Sigmoid colon (tissue), 7 donors: Measurements from ENCODE around the gene GPR183. TPM values are rescaled to one million over a fixed set of nuclear protein-coding genes. Genes with fewer than 3 reads are reported as not detected.

Experiments
- DNase-seq: peaks from one replicate; pipeline ENCODE4 v3.0.0-alpha.2; 2019
- H3K27ac ChIP-seq, 4 donors: fragments of 200-600 bp; sonication (generic); one replicate each; pipeline ENCODE4 v1.5.1; 2016 to 2019; ENCODE audit warnings: mild to moderate bottlenecking in 1 of 4
- H3K27me3 ChIP-seq, 3 donors: fragments of 200-600 bp; sonication (generic); one replicate each; pipeline ENCODE4 v1.5.1; 2019; ENCODE audit warnings: mild to moderate bottlenecking in 1 of 3
- H3K36me3 ChIP-seq, 4 donors: fragments of 200-600 bp; sonication (generic); one replicate each; pipeline ENCODE4 v1.5.1; 2016 to 2019
- H3K4me1 ChIP-seq, 4 donors: fragments of 200-600 bp; sonication (generic); one replicate each; pipeline ENCODE4 v1.5.1; 2017 to 2019
- H3K4me3 ChIP-seq, 4 donors: fragments of 200-600 bp; sonication (generic); one replicate each; pipeline ENCODE4 v1.5.1; 2017 to 2019; ENCODE audit warnings: mild to moderate bottlenecking in 2 of 4, moderate library complexity in 1 of 4
- H3K9me3 ChIP-seq, 4 donors: fragments of 200-600 bp in 3 of 4; sonication (generic) in 3 of 4; one replicate each; pipeline versions ENCODE4 v1.5.1 to v1.6.1; 2013 to 2019
- EP300 ChIP-seq, 4 donors: sonication (generic); formaldehyde crosslinking; IDR thresholded peaks; one replicate each; pipeline ENCODE4 v1.6.1; 2017; ENCODE audit warnings: antibody characterized with exemption in 4 of 4
- POLR2A ChIP-seq, 2 donors: fragments of 450-650 bp; IDR thresholded peaks; one replicate each; pipeline ENCODE4 v1.6.1; 2016; ENCODE audit warnings: antibody characterized with exemption in 2 of 2, mild to moderate bottlenecking in 2 of 2, moderate library complexity in 2 of 2
- POLR2AphosphoS5 ChIP-seq, 4 donors: sonication (generic); formaldehyde crosslinking; IDR thresholded peaks; one replicate each; pipeline ENCODE4 v1.6.1; 2017; ENCODE audit warnings: antibody characterized with exemption in 4 of 4
- WGBS, 2 donors: extraction: QIAGEN DNeasy Blood & Tissue Kit; methylation state at CpG; one replicate each; pipeline ENCODE4 v1.1.7; 2013; 5-methylcytosine and 5-hydroxymethylcytosine counted together
- intact Hi-C: fragments of 100-400 bp; cut with DNase I; formaldehyde crosslinking; loops from one replicate; pipeline ENCODE4 v1.15.1; 2023
- polyA plus RNA-seq, 3 donors: library from polyadenylated mRNA; stranded (reverse); fragments of 200-250 nt; gene quantifications; one replicate each; pipeline ENCODE4 v1.2.3, GENCODE V29; 2013
- total RNA-seq, 4 donors: library from RNA; depleted of rRNA; stranded (reverse); fragments of >200 nt; gene quantifications; one replicate each; pipeline ENCODE4 v1.1.0, GENCODE V29; 2016
- TF ChIP-seq, protein P1 (sequence below), 4 experiments: fragments of 450-650 bp in 3 of 4; fragments of 200-600 bp in 1 of 4; IDR thresholded peaks; one replicate each; pipeline ENCODE4 v1.5.1; 2016 to 2019; ENCODE audit warnings: antibody characterized with exemption in 4 of 4, mild to moderate bottlenecking in 3 of 4, moderate library complexity in 2 of 4
- donor health status: healthy with polysubstance abuse.
- donor health status: Bipolar disorder and iron deficiency.
- donor health status: healthy.

Gene GPR183
- total and polyA plus RNA-seq, 7 donors = 4.8 to 36.4 (median 30.9) TPM

DNA sequence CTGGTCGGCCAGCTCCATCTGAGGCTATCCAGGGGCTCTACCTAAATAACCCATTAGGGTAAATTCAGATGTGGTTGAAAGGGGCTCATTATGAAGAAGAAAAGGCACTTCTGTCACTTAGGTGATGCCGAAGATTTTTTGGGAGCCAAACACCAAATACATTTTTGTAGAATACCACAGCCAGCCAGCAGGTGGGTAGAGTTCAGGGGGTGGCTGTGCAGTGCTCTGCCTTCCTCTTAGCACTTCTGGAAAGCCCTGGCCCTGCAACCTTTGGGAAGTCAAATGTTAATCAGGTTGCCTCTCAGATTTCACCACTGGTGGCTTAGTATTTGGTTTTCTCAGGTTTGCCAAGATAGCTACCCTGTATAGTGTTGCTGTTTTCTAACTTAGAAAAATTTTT lies 30.5 kb downstream of the GPR183 start:
- H3K4me3 ChIP-seq = no peak overlapping the region
- 79 to 91% methylated on average over 2 of the region's 2 CpGs for WGBS, 2 donors
- H3K27me3 ChIP-seq = no peaks in the 10 kb centered on the region
- H3K36me3 ChIP-seq = no peaks in the 10 kb centered on the region
- H3K4me1 ChIP-seq = peaks cover 0 to 2% (median 0%) of the 10 kb centered on the region in 4 donors
- TF ChIP-seq EP300 (IDR thresholded peaks at IDR 0.05) (no peak), POLR2AphosphoS5 (IDR thresholded peaks at IDR 0.05) (no peak), POLR2A (IDR thresholded peaks at IDR 0.05) (no peak)
- TF ChIP-seq, protein P1, sequence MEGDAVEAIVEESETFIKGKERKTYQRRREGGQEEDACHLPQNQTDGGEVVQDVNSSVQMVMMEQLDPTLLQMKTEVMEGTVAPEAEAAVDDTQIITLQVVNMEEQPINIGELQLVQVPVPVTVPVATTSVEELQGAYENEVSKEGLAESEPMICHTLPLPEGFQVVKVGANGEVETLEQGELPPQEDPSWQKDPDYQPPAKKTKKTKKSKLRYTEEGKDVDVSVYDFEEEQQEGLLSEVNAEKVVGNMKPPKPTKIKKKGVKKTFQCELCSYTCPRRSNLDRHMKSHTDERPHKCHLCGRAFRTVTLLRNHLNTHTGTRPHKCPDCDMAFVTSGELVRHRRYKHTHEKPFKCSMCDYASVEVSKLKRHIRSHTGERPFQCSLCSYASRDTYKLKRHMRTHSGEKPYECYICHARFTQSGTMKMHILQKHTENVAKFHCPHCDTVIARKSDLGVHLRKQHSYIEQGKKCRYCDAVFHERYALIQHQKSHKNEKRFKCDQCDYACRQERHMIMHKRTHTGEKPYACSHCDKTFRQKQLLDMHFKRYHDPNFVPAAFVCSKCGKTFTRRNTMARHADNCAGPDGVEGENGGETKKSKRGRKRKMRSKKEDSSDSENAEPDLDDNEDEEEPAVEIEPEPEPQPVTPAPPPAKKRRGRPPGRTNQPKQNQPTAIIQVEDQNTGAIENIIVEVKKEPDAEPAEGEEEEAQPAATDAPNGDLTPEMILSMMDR (IDR thresholded peaks at IDR 0.05) = no peak
- no peak overlapping the region for H3K27ac ChIP-seq
- no peak for DNase-seq
- intact Hi-C loops = no loop called here
- H3K9me3 ChIP-seq = peaks cover 0 to 3% (median 0%) of the 10 kb centered on the region in 4 donors

DNA sequence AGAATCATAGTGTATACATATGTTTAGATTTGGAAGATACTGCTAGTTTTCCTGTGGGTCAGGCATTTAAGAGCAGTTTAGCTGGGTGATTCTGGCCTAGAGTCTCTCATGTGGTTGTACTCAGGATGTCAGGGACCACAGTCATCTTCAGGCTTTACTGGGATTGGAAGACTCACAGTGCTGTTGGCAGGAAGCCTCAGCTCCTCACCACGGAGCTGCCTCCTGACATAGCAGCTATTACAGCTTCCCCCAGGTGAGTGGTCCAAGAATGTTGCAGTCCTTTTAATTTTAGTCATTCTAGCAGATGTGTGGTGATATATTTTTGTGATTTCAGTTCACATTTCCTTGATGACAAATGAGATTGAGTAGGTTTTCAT lies 32.1 kb downstream of the GPR183 start:
- intact Hi-C loops = no loop called here
- Histone ChIP-seq H3K27me3 (no peaks in the 10 kb centered on the region), H3K4me3 (no peak overlapping the region), H3K27ac (no peak overlapping the region), H3K9me3 (peaks cover 0 to 3% (median 0%) of the 10 kb centered on the region in 4 donors), H3K36me3 (no peaks in the 10 kb centered on the region), H3K4me1 (no peaks in the 10 kb centered on the region)
- 35 to 51% methylated on average over 1 of the region's 1 CpG for WGBS, 2 donors
- DNase-seq = no peak
- TF ChIP-seq, protein P1 (IDR thresholded peaks at IDR 0.05) = no peak
- TF ChIP-seq POLR2AphosphoS5 (IDR thresholded peaks at IDR 0.05) (no peak), POLR2A (IDR thresholded peaks at IDR 0.05) (no peak), EP300 (IDR thresholded peaks at IDR 0.05) (no peak)

DNA sequence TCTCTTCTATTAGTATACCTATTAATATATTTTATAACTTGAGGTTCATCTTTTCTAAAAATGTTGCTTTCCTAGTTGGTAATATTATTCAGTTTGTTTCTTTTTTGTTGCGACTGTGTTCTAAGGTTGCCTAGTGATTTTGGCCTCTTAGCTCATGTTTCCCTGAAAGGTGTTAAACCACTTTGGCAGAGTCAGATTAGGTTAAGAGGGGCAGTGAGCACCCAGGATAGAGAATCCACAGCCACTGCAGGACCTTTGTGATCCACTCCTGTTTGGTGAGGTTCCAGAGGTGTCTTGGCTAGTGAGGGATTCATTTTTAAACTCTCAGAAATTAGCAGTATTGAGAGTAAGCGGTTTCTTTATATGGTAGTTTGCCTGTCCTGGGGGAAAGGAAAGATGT lies 34.1 kb downstream of the GPR183 start:
- Histone ChIP-seq H3K4me3 (no peak overlapping the region), H3K4me1 (no peaks in the 10 kb centered on the region), H3K27ac (no peak overlapping the region), H3K9me3 (peaks cover 0 to 3% (median 0%) of the 10 kb centered on the region in 4 donors), H3K36me3 (no peaks in the 10 kb centered on the region), H3K27me3 (no peaks in the 10 kb centered on the region)
- TF ChIP-seq POLR2AphosphoS5 (IDR thresholded peaks at IDR 0.05) = no peak
- TF ChIP-seq, protein P1 (IDR thresholded peaks at IDR 0.05) = no peak
- no peak for TF ChIP-seq EP300 (IDR thresholded peaks at IDR 0.05)
- no peak for TF ChIP-seq POLR2A (IDR thresholded peaks at IDR 0.05)
- intact Hi-C loops = no loop called here
- DNase-seq = no peak
- WGBS, 2 donors = 92 to 97% methylated on average over 2 of the region's 2 CpGs

DNA sequence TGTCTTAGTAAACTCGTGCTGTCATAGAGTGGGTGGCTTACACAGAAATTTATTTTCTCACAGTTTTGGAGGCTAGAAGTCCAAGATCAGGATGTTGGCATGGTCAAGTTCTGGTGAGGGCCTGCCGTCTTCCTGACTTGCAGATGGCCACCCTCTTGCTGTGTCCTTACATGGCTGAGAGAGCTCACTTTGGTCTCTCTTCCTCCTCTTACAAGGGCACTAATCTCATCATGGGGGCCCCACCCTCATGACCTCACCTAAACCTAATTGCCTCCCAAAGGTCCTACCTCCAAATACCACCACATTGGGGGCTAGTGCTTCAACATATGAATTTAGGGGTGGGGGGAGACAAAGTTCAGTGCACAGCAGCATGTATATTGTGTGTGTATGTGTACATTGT lies 34.7 kb downstream of the GPR183 start:
- Histone ChIP-seq H3K9me3 (peaks cover 0 to 3% (median 0%) of the 10 kb centered on the region in 4 donors), H3K27ac (no peak overlapping the region), H3K36me3 (peaks cover 0 to 3% (median 0%) of the 10 kb centered on the region in 4 donors), H3K4me3 (no peak overlapping the region), H3K4me1 (no peaks in the 10 kb centered on the region), H3K27me3 (no peaks in the 10 kb centered on the region)
- TF ChIP-seq, protein P1 (IDR thresholded peaks at IDR 0.05) = no peak
- TF ChIP-seq EP300 (IDR thresholded peaks at IDR 0.05) (no peak), POLR2A (IDR thresholded peaks at IDR 0.05) (no peak), POLR2AphosphoS5 (IDR thresholded peaks at IDR 0.05) (no peak)
- DNase-seq = no peak
- WGBS, 2 donors = 97% methylated on average over 2 of the region's 2 CpGs
- intact Hi-C loops = no loop called here

DNA sequence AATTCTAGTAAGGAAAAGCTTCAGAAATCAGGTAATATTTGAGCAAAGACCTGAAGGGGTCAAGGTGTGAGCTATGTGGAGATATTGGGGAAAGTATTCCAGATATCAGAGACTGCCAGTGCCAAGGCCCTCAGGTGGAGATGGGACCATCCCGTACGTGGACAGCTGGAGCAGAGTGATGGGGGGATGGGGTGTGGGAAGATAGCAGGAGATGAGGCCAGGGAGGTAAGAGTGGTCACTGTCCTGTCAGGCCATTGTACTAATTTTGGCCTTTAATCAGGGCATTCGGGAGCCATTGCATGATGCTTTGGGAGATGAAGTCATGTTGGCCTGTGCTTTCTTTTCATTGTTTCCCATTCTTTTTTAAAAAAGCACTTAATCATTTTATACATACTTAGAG lies 36.0 kb downstream of the GPR183 start:
- Histone ChIP-seq H3K4me3 (no peak overlapping the region), H3K4me1 (no peaks in the 10 kb centered on the region), H3K36me3 (peaks cover 0 to 3% (median 0%) of the 10 kb centered on the region in 4 donors), H3K9me3 (peaks cover 0 to 3% (median 0%) of the 10 kb centered on the region in 4 donors), H3K27me3 (no peaks in the 10 kb centered on the region), H3K27ac (peak overlapping the region in 3 of 4 donors; percentile 15 to 50 (median 44))
- DNase-seq = no peak
- WGBS, 2 donors = 90 to 91% methylated on average over 3 of the region's 3 CpGs
- intact Hi-C loops = loop anchor here (2.0 kb wide), 1 partner anchor 166 kb away; no protein-coding TSS in a partner anchor
- TF ChIP-seq, protein P1 (IDR thresholded peaks at IDR 0.05) = no peak
- no peak for TF ChIP-seq EP300 (IDR thresholded peaks at IDR 0.05)
- TF ChIP-seq POLR2A (IDR thresholded peaks at IDR 0.05) = no peak
- TF ChIP-seq POLR2AphosphoS5 (IDR thresholded peaks at IDR 0.05) = no peak
